HL-60 (cell line): ENCODE results near the gene EXOC4.

Experiments
- CTCF ChIP-seq: IDR thresholded peaks from one replicate; pipeline ENCODE4 v1.5.1; 2011; ENCODE audit warnings: low read length, control low read depth, inconsistent platforms; ENCODE audit not compliant: insufficient read depth
- GABPA ChIP-seq: IDR thresholded peaks from 2 replicates; pipeline ENCODE4 v1.6.1; 2012; ENCODE audit warnings: low read depth
- POLR2AphosphoS5 ChIP-seq: IDR thresholded peaks from 2 replicates; pipeline ENCODE4 v1.6.1; 2012; ENCODE audit warnings: low read depth
- REST ChIP-seq: IDR thresholded peaks from 2 replicates; pipeline ENCODE4 v1.6.1; 2012; ENCODE audit warnings: low read depth; ENCODE audit not compliant: insufficient replicate concordance
- SPI1 ChIP-seq: IDR thresholded peaks from 2 replicates; pipeline ENCODE4 v1.6.1; 2012; ENCODE audit warnings: low read depth, mild to moderate bottlenecking, borderline replicate concordance

GRCh38 chr7:133645884-133646391 lies 393.1 kb downstream of the EXOC4 start:
- no peak for TF ChIP-seq REST
- no peak for TF ChIP-seq GABPA
- no peak for TF ChIP-seq CTCF
- peak; percentile 53; the same call in 1 of the 2 replicates for TF ChIP-seq SPI1
- no peak for TF ChIP-seq POLR2AphosphoS5
